ENCODE data around the gene PGBD1. TPM values are rescaled to one million over a fixed set of nuclear protein-coding genes. Genes with fewer than 3 reads are reported as not detected.
A peak's percentile ranks its signal among the peaks of the same experiment; 100 is the strongest.

The PGBD1 gene
- total and polyA plus RNA-seq, 2 donors (not counting 3 experiments of a cell fraction or from before 2014, with no cell fraction given), result 4.2 to 9.6 TPM

DNA sequence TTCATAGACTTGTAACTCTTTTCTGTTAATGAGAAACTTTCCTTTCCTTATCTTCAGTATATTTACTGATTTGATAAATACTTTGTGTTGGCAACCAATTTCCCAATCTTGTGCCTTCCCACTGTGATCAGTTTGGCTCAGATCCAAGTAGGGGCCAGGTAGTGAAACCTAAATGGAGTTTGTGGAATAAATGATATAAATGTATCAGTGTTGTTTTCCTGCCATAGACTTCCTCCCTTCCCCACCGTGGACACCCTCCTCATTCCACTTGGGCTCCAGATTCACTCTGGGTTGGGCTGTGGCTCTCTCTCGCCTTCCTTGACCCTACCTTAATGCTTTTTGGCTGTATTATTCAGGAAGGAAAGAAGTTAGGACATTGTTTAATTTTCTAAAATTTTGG lies 69.7 kb downstream of the PGBD1 start:
- H3K4me3 ChIP-seq (replicated peaks in 1 of 3; ENCODE audit: insufficient read depth in 1 of 3, low read depth in 1 of 3, low read length in 3 of 3), result peak overlapping the region in 1 of 3 experiments; percentile 86
- H3K36me3 ChIP-seq (ENCODE audit: control insufficient read depth in 2 of 2, extremely low read depth in 1 of 2, insufficient read depth in 2 of 2, low read length in 2 of 2), result no peaks in the 10 kb centered on the region
- no TSS peak for BruUV-seq (replicated peaks)
- intact Hi-C loops (cut with micrococcal nuclease), result no loop called here
- DNase-seq (ENCODE audit: low read depth, low spot score), result no peak
- TF ChIP-seq MYC (IDR thresholded peaks at IDR 0.05; ENCODE audit: low read depth, low read length), result no peak
- no peak for TF ChIP-seq FOS (IDR thresholded peaks at IDR 0.05; ENCODE audit: borderline replicate concordance, insufficient read depth, low read length)
- TF ChIP-seq GATA2 (IDR thresholded peaks at IDR 0.05; ENCODE audit: insufficient read depth, insufficient read length, low read depth, low read length), result no peak
- no peak for TF ChIP-seq CTCF (IDR thresholded peaks at IDR 0.05; ENCODE audit: extremely low read depth in 1 of 2, insufficient read depth in 1 of 2, low read depth in 1 of 2, low read length in 2 of 2)
- TF ChIP-seq EZH2 (IDR thresholded peaks at IDR 0.05; ENCODE audit: borderline replicate concordance, low read depth, low read length, severe bottlenecking), result no peak
- TF ChIP-seq POLR2AphosphoS5 (IDR thresholded peaks at IDR 0.05; ENCODE audit: insufficient read depth, low read depth, low read length), result no peak
- TF ChIP-seq, protein P1, sequence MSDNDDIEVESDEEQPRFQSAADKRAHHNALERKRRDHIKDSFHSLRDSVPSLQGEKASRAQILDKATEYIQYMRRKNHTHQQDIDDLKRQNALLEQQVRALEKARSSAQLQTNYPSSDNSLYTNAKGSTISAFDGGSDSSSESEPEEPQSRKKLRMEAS (IDR thresholded peaks at IDR 0.05; ENCODE audit: insufficient read depth, insufficient read length), result no peak
- no peak for TF ChIP-seq JUN (IDR thresholded peaks at IDR 0.05; ENCODE audit: borderline replicate concordance, insufficient read depth, insufficient read length, low read depth)
- TF ChIP-seq POLR2A (IDR thresholded peaks at IDR 0.05; ENCODE audit: low read depth, low read length), result no peak
- H3K4me1 ChIP-seq (ENCODE audit: control insufficient read depth, extremely low read depth, insufficient read depth, low read length), result peaks cover 29% of the 10 kb centered on the region
- dilution Hi-C loops (cut with MboI; ENCODE audit: extremely low pct_ligation_motif_present, low sequenced_read_pairs), result no loop called here
- no peaks in the 10 kb centered on the region for H3K9me1 ChIP-seq (replicated peaks; ENCODE audit: control insufficient read depth, extremely low read depth, insufficient read depth, low read length)
- H3K27ac ChIP-seq (ENCODE audit: insufficient read depth, low read depth, low read length), result no peak overlapping the region
- ChIA-PET CTCF (interaction anchor here (1.4 kb wide), 1 partner anchor 210 kb away, joined by 4 read pairs; no protein-coding TSS in a partner anchor), POLR2A (interaction anchor here (0.7 kb wide), 1 partner anchor 16 kb away, joined by 3 read pairs; no protein-coding TSS in a partner anchor)
- FAIRE-seq, result no peak
- no peaks in the 10 kb centered on the region for H3K27me3 ChIP-seq (ENCODE audit: control insufficient read depth in 2 of 2, insufficient read depth in 2 of 2, low read length in 2 of 2)
- H3K9me3 ChIP-seq (replicated peaks; ENCODE audit: control insufficient read depth, insufficient read depth, low read length), result no peaks in the 10 kb centered on the region
- no peak overlapping the region for H2AFZ ChIP-seq (ENCODE audit: low read depth, low read length)
- H4K20me1 ChIP-seq (replicated peaks; ENCODE audit: control insufficient read depth, extremely low read depth, insufficient read depth, low read length), result no peaks in the 10 kb centered on the region
- H3K4me2 ChIP-seq (ENCODE audit: insufficient read depth, low read length), result peak overlapping the region; percentile 99
- H3K79me2 ChIP-seq (ENCODE audit: control insufficient read depth, insufficient read depth, low read length), result peaks cover 27% of the 10 kb centered on the region
- H3K9ac ChIP-seq (replicated peaks; ENCODE audit: extremely low read depth, insufficient read depth, low read length), result no peak overlapping the region
